ENCODE measurements around the gene FAM120A.

Gene FAM120A

GRCh38 chr9:93598647-93599241 lies 147.3 kb downstream of the FAM120A start:
- DNase-seq: no peak

- DNase-seq: no peak
These were observed 148.3 kb downstream of the FAM120A start for GRCh38 chr9:93599571-93600403.

GRCh38 chr9:93600504-93600903 lies 149.0 kb downstream of the FAM120A start:
- no peak for DNase-seq

- no peak for DNase-seq
These were observed 149.6 kb downstream of the FAM120A start for GRCh38 chr9:93601063-93601462.

- no peak for DNase-seq
These were observed 150.2 kb downstream of the FAM120A start for GRCh38 chr9:93601666-93602065.

- no peak for DNase-seq
These were observed 151.5 kb downstream of the FAM120A start for GRCh38 chr9:93603011-93603410.

GRCh38 chr9:93603906-93604326 lies 152.4 kb downstream of the FAM120A start:
- no peak for DNase-seq

GRCh38 chr9:93606187-93606586 lies 154.7 kb downstream of the FAM120A start:
- DNase-seq: no peak

- no peak for DNase-seq
These were observed 158.7 kb downstream of the FAM120A start for GRCh38 chr9:93610206-93610605.

- DNase-seq: no peak
These were observed 160.7 kb downstream of the FAM120A start for GRCh38 chr9:93612052-93612795.

GRCh38 chr9:93612796-93613154 lies 161.3 kb downstream of the FAM120A start:
- no peak for DNase-seq

- no peak for DNase-seq
These were observed 161.7 kb downstream of the FAM120A start for GRCh38 chr9:93613174-93613573.

- no peak for DNase-seq
These were observed 162.3 kb downstream of the FAM120A start for GRCh38 chr9:93613791-93614190.

GRCh38 chr9:93614830-93615468 lies 163.5 kb downstream of the FAM120A start:
- DNase-seq: no peak
